IMR-90 (cell line): ENCODE results near the gene NOL8.

Source experiments
- BHLHE40 ChIP-seq: fragments of 150-350 bp; IDR thresholded peaks from 2 replicates; pipeline ENCODE4 v1.6.1; 2016; ENCODE audit warnings: mild to moderate bottlenecking, low read depth, low read length
- CHD1 ChIP-seq: IDR thresholded peaks from 2 replicates; pipeline ENCODE4 v1.6.1; 2012; ENCODE audit warnings: low read depth, low read length, improper control_type of control experiment
- CTCF ChIP-seq: conservative IDR thresholded peaks from 2 replicates; pipeline ENCODE4 v1.5.1; 2012; ENCODE audit warnings: mild to moderate bottlenecking, low read depth, low read length, improper control_type of control experiment
- POLR2A ChIP-seq: IDR thresholded peaks from 2 replicates; pipeline ENCODE4 v1.6.1; 2012; ENCODE audit warnings: mild to moderate bottlenecking, low read depth, low read length
- RCOR1 ChIP-seq: IDR thresholded peaks from 2 replicates; pipeline ENCODE4 v1.6.1; 2012; ENCODE audit warnings: mild to moderate bottlenecking, low read length, improper control_type of control experiment; ENCODE audit not compliant: insufficient replicate concordance
- RFX5 ChIP-seq: IDR thresholded peaks from 2 replicates; pipeline ENCODE4 v1.8.0; 2012; ENCODE audit warnings: low read depth, mild to moderate bottlenecking, low read length, moderate library complexity
- SMC3 ChIP-seq: fragments of 150-350 bp; IDR thresholded peaks from 2 replicates; pipeline ENCODE4 v1.6.1; 2016; ENCODE audit warnings: low read depth, mild to moderate bottlenecking, antibody characterized with exemption, low read length, moderate library complexity
- TF ChIP-seq, protein P1 (sequence below): fragments of 150-350 bp; IDR thresholded peaks from 2 replicates; pipeline ENCODE4 v1.6.1; 2017; ENCODE audit warnings: mild to moderate bottlenecking, antibody characterized with exemption, low read length, low read depth

DNA sequence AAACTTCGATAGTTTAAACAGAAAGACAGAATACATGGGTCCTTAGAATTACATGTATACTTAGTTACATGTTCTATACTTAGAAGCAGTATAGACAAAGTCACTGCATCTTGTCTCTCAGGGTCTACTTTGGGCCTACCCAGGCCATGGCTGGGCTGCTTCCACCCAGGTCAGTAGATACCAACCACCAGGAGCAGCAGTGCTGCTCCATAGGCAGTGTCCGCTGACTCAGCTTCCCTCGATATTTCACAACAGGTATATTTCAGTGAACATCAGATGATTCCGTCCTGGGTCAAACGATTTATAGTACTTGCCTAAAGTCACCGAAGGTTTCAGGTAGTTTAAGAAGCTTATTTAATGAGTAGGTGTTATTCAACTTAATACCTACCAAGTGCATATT is 49.6 kb downstream of the NOL8 start:
- TF ChIP-seq POLR2A (no peak), CTCF (no peak), CHD1 (no peak), SMC3 (no peak), RFX5 (no peak), BHLHE40 (no peak), RCOR1 (no peak)
- TF ChIP-seq, protein P1, sequence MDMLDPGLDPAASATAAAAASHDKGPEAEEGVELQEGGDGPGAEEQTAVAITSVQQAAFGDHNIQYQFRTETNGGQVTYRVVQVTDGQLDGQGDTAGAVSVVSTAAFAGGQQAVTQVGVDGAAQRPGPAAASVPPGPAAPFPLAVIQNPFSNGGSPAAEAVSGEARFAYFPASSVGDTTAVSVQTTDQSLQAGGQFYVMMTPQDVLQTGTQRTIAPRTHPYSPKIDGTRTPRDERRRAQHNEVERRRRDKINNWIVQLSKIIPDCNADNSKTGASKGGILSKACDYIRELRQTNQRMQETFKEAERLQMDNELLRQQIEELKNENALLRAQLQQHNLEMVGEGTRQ: no peak
